ENCODE results near the gene GM2A.

GM2A gene

DNA sequence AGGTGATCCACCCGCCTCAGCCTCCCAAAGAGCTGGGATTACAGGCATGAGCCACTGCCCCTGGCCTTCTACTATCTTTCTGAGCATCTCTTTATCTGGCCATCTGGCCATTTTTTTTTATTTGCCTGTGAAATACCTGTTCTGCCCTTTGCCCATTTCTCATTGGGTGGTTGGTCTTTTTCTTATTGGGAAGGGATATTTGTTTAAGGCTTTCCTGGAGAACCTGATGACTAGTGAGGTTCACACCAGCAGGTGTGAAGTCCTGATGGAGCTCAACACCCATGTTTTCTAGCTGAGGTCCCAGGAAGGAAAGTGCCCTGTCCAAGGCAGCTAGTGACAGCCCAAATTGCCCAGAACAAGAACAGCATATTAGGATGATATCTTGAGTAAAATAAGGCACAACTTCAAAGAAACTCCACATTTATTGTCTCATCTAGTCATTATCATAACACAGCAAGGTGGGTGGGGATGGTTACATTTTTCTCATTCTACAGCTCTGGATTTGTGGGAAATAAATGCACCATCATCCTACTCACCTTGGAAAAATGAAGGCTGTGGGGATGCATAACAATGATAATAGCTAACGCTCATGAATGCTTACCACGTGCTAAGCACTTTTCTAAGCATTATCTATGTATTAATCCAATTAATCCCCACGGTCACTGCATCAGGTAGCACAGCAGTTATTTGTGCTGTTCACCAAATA lies 30.3 kb downstream of the GM2A start:
- CTCF ChIA-PET, result interaction anchor here (0.6 to 1.6 kb wide), 2 partner anchors 44 to 98 kb away, joined by 3 to 4 read pairs; no protein-coding TSS in a partner anchor
- TF ChIP-seq BHLHE40 (IDR thresholded peaks at IDR 0.05; ENCODE audit: borderline replicate concordance) (no peak), L3MBTL2 (conservative IDR thresholded peaks at IDR 0.05) (no peak), NFRKB (IDR thresholded peaks at IDR 0.05) (no peak), SUZ12 (IDR thresholded peaks at IDR 0.05) (no peak), LEF1 (IDR thresholded peaks at IDR 0.05; ENCODE audit: borderline replicate concordance) (no peak), TARDBP (IDR thresholded peaks at IDR 0.05) (no peak), CTBP1 (IDR thresholded peaks at IDR 0.05; ENCODE audit: borderline replicate concordance) (no peak), FOXK2 (IDR thresholded peaks at IDR 0.05) (no peak)
- no peak for DNase-seq (ENCODE audit: extremely low spot score)
- POLR2A ChIA-PET, result no interaction called here

DNA sequence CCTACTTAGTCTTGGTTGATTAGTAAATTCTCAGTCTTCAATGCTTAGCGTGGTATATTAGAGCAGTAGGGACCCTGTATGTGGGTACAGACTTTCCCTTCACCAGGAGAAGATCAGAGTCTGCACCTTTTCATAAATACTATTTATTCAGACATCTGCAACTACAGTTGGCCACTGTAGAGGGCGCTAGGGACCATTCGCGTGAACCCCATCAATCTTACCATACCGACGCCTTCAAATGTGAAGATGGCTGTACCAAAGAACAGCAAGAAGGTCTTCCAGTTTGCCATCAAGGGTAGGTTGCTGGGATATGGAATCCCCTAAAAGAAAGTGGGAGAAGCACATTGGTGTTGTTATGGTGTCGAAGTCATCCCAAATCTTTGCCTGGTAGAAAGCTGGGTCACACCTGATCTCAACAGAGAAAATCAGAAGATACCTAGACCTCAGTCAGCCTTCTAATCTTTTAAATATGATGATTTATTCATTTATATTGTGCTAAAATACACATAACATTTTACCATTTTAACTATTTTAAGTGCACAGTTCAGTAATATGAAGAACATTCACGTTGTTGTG lies 31.5 kb downstream of the GM2A start:
- peak; percentile 16 for DNase-seq (ENCODE audit: extremely low spot score)
- ChIA-PET POLR2A (no interaction called here), CTCF (interaction anchor here (0.7 to 1.1 kb wide), 2 partner anchors 9 to 11 kb away, joined by 4 read pairs; no protein-coding TSS in a partner anchor)
- TF ChIP-seq HDGF (IDR thresholded peaks at IDR 0.05; ENCODE audit: borderline replicate concordance), result no peak
- TF ChIP-seq SP1 (IDR thresholded peaks at IDR 0.05), result no peak
- TF ChIP-seq, protein P1, sequence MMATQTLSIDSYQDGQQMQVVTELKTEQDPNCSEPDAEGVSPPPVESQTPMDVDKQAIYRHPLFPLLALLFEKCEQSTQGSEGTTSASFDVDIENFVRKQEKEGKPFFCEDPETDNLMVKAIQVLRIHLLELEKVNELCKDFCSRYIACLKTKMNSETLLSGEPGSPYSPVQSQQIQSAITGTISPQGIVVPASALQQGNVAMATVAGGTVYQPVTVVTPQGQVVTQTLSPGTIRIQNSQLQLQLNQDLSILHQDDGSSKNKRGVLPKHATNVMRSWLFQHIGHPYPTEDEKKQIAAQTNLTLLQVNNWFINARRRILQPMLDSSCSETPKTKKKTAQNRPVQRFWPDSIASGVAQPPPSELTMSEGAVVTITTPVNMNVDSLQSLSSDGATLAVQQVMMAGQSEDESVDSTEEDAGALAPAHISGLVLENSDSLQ (IDR thresholded peaks at IDR 0.05), result peak; percentile 82

DNA sequence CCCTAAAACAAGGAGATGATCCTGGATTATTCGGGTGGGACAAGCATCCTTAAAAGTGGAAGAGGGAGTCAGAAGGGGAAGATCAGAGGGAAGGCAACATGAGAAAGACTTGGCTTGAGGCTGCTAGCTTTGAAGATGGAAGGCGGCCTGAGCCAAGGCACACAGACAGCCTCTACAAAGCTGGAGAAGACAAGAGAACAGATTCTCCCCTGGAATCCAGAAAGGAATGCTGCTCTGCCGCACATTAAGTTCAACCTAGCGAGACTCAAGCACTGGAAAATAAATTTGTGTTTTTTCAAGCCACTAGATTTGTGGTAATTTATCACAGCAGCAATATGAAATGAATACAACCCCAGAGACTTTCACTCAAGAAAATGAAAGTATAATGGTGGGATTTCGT lies 32.7 kb downstream of the GM2A start:
- DNase-seq (ENCODE audit: extremely low spot score), result no peak
- POLR2A ChIA-PET, result no interaction called here
- TF ChIP-seq NFRKB (IDR thresholded peaks at IDR 0.05) (no peak), LEF1 (IDR thresholded peaks at IDR 0.05; ENCODE audit: borderline replicate concordance) (no peak), ELF4 (IDR thresholded peaks at IDR 0.05) (no peak), FOXM1 (IDR thresholded peaks at IDR 0.05; ENCODE audit: borderline replicate concordance) (no peak), ZNF384 (IDR thresholded peaks at IDR 0.05) (no peak), SP1 (IDR thresholded peaks at IDR 0.05) (no peak), BHLHE40 (IDR thresholded peaks at IDR 0.05; ENCODE audit: borderline replicate concordance) (no peak)
- TF ChIP-seq, protein P1 (IDR thresholded peaks at IDR 0.05), result no peak
- CTCF ChIA-PET, result no interaction called here

DNA sequence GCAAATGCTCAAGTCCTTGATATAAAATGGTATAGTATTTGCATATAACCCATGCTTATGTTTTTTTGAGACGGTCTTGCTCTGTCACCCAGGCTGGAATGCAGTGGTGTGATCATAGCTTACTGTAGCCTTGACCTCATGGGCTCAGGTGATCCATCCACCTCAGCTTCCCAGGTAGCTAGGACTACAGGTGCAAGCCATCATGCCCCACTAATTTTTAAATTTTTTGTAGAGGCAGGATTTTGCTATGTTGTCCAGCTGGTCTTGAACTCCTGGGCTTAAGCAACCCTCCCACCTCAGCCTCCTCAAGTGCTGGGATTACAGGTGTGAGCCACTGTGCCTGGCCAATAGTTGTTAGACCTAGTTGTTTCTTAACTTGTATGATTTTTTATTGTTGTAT lies 33.3 kb downstream of the GM2A start:
- ChIA-PET CTCF (no interaction called here), POLR2A (no interaction called here)

DNA sequence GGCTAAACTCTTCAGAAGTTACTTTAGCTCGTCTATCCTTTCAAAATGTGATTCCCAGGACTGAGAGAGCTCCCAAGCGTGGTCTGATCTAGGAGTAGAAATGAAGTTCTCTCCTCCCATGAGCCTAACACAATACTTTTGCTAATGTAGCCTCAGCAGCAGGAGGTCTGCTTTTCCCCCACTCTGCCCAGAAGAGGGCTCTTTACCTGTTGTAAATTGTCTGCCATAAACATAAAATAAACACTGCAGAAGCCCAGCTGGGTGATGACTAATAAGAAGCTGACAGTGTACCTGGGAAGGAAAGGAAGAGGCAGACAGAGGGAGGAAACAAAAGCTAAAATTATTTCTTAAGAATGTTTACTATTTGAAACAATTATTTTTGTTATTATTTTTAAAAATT lies 35.2 kb downstream of the GM2A start:
- TF ChIP-seq ELF4 (IDR thresholded peaks at IDR 0.05), result no peak
- TF ChIP-seq FOXA1 (IDR thresholded peaks at IDR 0.05), result no peak
- TF ChIP-seq BHLHE40 (IDR thresholded peaks at IDR 0.05; ENCODE audit: borderline replicate concordance), result no peak
- TF ChIP-seq CTBP1 (IDR thresholded peaks at IDR 0.05; ENCODE audit: borderline replicate concordance), result peak; percentile 9; the same call in 1 of the 2 replicates
- TF ChIP-seq SUZ12 (IDR thresholded peaks at IDR 0.05), result no peak
- no peak for TF ChIP-seq TARDBP (IDR thresholded peaks at IDR 0.05)
- no peak for TF ChIP-seq ZNF384 (IDR thresholded peaks at IDR 0.05)
- no peak for TF ChIP-seq FOXM1 (IDR thresholded peaks at IDR 0.05; ENCODE audit: borderline replicate concordance)
- POLR2A ChIA-PET, result no interaction called here
- peak; percentile 15 for DNase-seq (ENCODE audit: extremely low spot score)
- CTCF ChIA-PET, result interaction anchor here (1.0 to 1.4 kb wide), 4 partner anchors 11 to 173 kb away, joined by 3 to 4 read pairs (median 4); partner anchors contain the start of gene GM2A

More for the DNA sequence above, 33.3 kb downstream of the GM2A start:
- TF ChIP-seq, protein P1 (IDR thresholded peaks at IDR 0.05), result no peak
- TF ChIP-seq TARDBP (IDR thresholded peaks at IDR 0.05), result no peak
- no peak for TF ChIP-seq L3MBTL2 (conservative IDR thresholded peaks at IDR 0.05)
- TF ChIP-seq SUZ12 (IDR thresholded peaks at IDR 0.05), result no peak
- TF ChIP-seq CTBP1 (IDR thresholded peaks at IDR 0.05; ENCODE audit: borderline replicate concordance), result no peak
- TF ChIP-seq FOXK2 (IDR thresholded peaks at IDR 0.05), result no peak
- no peak for DNase-seq (ENCODE audit: extremely low spot score)

DNA sequence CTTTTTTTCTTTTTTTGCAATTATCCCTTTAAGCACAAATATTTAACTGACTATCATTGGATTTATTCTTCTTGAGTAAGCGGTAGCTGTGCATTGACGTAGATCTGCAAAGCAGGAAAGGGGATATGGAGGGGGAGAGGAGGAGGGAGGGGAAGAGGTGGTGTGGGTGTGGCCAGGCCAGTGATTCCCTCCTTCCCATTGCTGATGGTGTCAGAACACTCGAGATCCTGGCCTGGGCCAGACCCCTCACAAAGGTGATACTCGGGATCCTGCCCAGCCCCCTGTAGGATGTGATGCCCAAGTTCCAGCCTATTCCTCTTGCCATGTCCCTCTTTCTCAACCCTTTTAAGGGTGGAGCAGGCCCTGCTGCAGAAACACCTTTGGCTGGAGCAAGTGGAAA lies 40.6 kb downstream of the GM2A start:
- CTCF ChIA-PET, result no interaction called here
- no peak for TF ChIP-seq SP1 (IDR thresholded peaks at IDR 0.05)
- TF ChIP-seq FOXK2 (IDR thresholded peaks at IDR 0.05), result no peak
- TF ChIP-seq ZNF384 (IDR thresholded peaks at IDR 0.05), result no peak
- no peak for TF ChIP-seq CTBP1 (IDR thresholded peaks at IDR 0.05; ENCODE audit: borderline replicate concordance)
- TF ChIP-seq ELF4 (IDR thresholded peaks at IDR 0.05), result no peak
- TF ChIP-seq L3MBTL2 (conservative IDR thresholded peaks at IDR 0.05), result no peak
- no peak for TF ChIP-seq HDGF (IDR thresholded peaks at IDR 0.05; ENCODE audit: borderline replicate concordance)
- no peak for TF ChIP-seq FOXM1 (IDR thresholded peaks at IDR 0.05; ENCODE audit: borderline replicate concordance)
- TF ChIP-seq ARNT (IDR thresholded peaks at IDR 0.05), result no peak
- no peak for TF ChIP-seq LEF1 (IDR thresholded peaks at IDR 0.05; ENCODE audit: borderline replicate concordance)
- TF ChIP-seq TARDBP (IDR thresholded peaks at IDR 0.05), result no peak
- TF ChIP-seq NFRKB (IDR thresholded peaks at IDR 0.05), result no peak
- no peak for TF ChIP-seq BHLHE40 (IDR thresholded peaks at IDR 0.05; ENCODE audit: borderline replicate concordance)
- no peak for TF ChIP-seq FOXA1 (IDR thresholded peaks at IDR 0.05)
- TF ChIP-seq, protein P1 (IDR thresholded peaks at IDR 0.05), result no peak
- TF ChIP-seq SUZ12 (IDR thresholded peaks at IDR 0.05), result no peak
- DNase-seq (ENCODE audit: extremely low spot score), result no peak
- POLR2A ChIA-PET, result no interaction called here

Data from HEK293T (cell line).